HCT116 (cell line): ENCODE data around the gene CFAP161. TPM values are rescaled to one million over a fixed set of nuclear protein-coding genes. Genes with fewer than 3 reads are reported as not detected.

Source experiments
- ATAC-seq: fragments of 200-7000 bp; cut with Tn5 transposase; 2 replicates; pipeline ENCODE4 v1.9.1; 2020; ENCODE audit warnings: mild to moderate bottlenecking, moderate library complexity
- BruUV-seq: library from RNA; stranded (reverse); fragments of 400-500 nt; replicated peaks from 2 replicates; lab custom pipeline; 2021; lab: Mats Ljungman, UMichigan
- CTCF ChIA-PET: fragments of 300-600 bp; sonication (Branson Sonifier 250); formaldehyde crosslinking; loops from one replicate; lab custom pipeline; 2021; ENCODE audit warnings: antibody characterized with exemption; lab: Charles Lee
- POLR2A ChIA-PET: fragments of 300-600, 350-600 bp; sonication (Branson Sonifier 250); formaldehyde crosslinking; loops from one replicate; lab custom pipeline; 2021; ENCODE audit warnings: antibody characterized with exemption; lab: Charles Lee
- RAD21 ChIA-PET, 2 experiments: fragments of 300-600 bp; sonication (Branson Sonifier 250); formaldehyde crosslinking; loops; one replicate each; lab custom pipeline; 2023; ENCODE audit warnings: low total read pairs in 2 of 2; ENCODE audit not compliant: uncharacterized antibody in 2 of 2, unreplicated experiment in 2 of 2, low non-redundant PET in 1 of 2; lab: Charles Lee
- DNase-seq: peaks from one replicate; pipeline ENCODE4 v3.0.0-alpha.2; 2010; ENCODE audit warnings: low read depth, low spot score
- H2AFZ ChIP-seq: fragments of 200-600 bp; shearing (Covaris generic), sonication (generic); 2 replicates; pipeline ENCODE4 v1.6.1; 2017; ENCODE audit warnings: low read depth, mixed run types, mixed read lengths, antibody characterized with exemption, low read length; ENCODE audit not compliant: poor library complexity, severe bottlenecking
- H3K27ac ChIP-seq: 2 replicates; pipeline ENCODE4 v1.5.1; 2012; ENCODE audit warnings: low read depth, low read length
- H3K27me3 ChIP-seq: fragments of 200-600 bp; sonication (generic); 2 replicates; pipeline ENCODE4 v1.6.1; 2016; ENCODE audit warnings: mixed run types, low read length, mixed read lengths; ENCODE audit not compliant: insufficient read depth
- H3K36me3 ChIP-seq, 2 experiments: fragments of 200-500 bp in 1 of 2; fragments of 200-600 bp in 1 of 2; sonication (Bioruptor generic) in 1 of 2; sonication (generic) in 1 of 2; 2 replicates each; pipeline versions ENCODE4 v1.5.1 to v1.6.1; 2014 to 2016; ENCODE audit warnings: low read length in 2 of 2, inconsistent platforms in 1 of 2, mixed read lengths in 1 of 2, mixed run types in 1 of 2; ENCODE audit not compliant: insufficient read depth in 2 of 2, control insufficient read depth in 1 of 2
- H3K4me1 ChIP-seq, 2 experiments: fragments of 200-600 bp in 1 of 2; sonication (generic) in 1 of 2; 2 replicates each; pipeline versions ENCODE4 v1.5.1 to v1.6.1; 2012 to 2017; ENCODE audit warnings: low read length in 2 of 2, inconsistent platforms in 1 of 2, mild to moderate bottlenecking in 1 of 2, mixed read lengths in 1 of 2, mixed run types in 1 of 2, moderate library complexity in 1 of 2; ENCODE audit not compliant: insufficient read depth in 2 of 2, control insufficient read depth in 1 of 2
- H3K4me2 ChIP-seq: fragments of 200-600 bp; sonication (generic); 2 replicates; pipeline ENCODE4 v1.6.1; 2017; ENCODE audit warnings: mixed run types, low read length, mixed read lengths
- H3K4me3 ChIP-seq, 2 experiments: fragments of 200-600 bp in 1 of 2; sonication (generic) in 1 of 2; replicated peaks in 1 of 2; 2 replicates each; pipeline ENCODE4 v1.5.1; 2011 to 2016; ENCODE audit warnings: low read length in 2 of 2, control low read depth in 1 of 2, low read depth in 1 of 2, mild to moderate bottlenecking in 1 of 2, mixed read lengths in 1 of 2, mixed run types in 1 of 2
- H3K79me2 ChIP-seq: fragments of 200-600 bp; sonication (generic); 2 replicates; pipeline ENCODE4 v1.6.1; 2017; ENCODE audit warnings: mild to moderate bottlenecking, mixed run types, low read length, moderate library complexity, mixed read lengths; ENCODE audit not compliant: insufficient read depth
- H3K9ac ChIP-seq: fragments of 200-600 bp; sonication (generic); 2 replicates; pipeline ENCODE4 v1.6.1; 2016; ENCODE audit warnings: low read length, mixed read lengths
- H3K9me2 ChIP-seq: fragments of 200-600 bp; sonication (generic), shearing (Covaris generic); 2 replicates; pipeline ENCODE4 v1.6.1; 2017; ENCODE audit warnings: mixed run types, mild to moderate bottlenecking, moderate library complexity; ENCODE audit not compliant: insufficient read depth
- H3K9me3 ChIP-seq, 2 experiments: fragments of 200-500 bp in 1 of 2; fragments of 200-600 bp in 1 of 2; sonication (Bioruptor generic) in 1 of 2; sonication (generic) in 1 of 2; 2 replicates each; pipeline ENCODE4 v1.6.1; 2014 to 2017; ENCODE audit warnings: low read length in 2 of 2, mixed read lengths in 2 of 2, inconsistent platforms in 1 of 2, low read depth in 1 of 2, mild to moderate bottlenecking in 1 of 2, mixed run types in 1 of 2, moderate library complexity in 1 of 2; ENCODE audit not compliant: control insufficient read depth in 1 of 2, insufficient read depth in 1 of 2
- H4K20me1 ChIP-seq: fragments of 200-600 bp; sonication (generic), shearing (Covaris generic); 2 replicates; pipeline ENCODE4 v1.6.1; 2017; ENCODE audit warnings: mixed run types, mild to moderate bottlenecking, moderate library complexity; ENCODE audit not compliant: insufficient read depth
- EGR1 ChIP-seq: IDR thresholded peaks from 2 replicates; pipeline ENCODE4 v1.6.1; 2012; ENCODE audit warnings: low read depth
- ELF1 ChIP-seq: IDR thresholded peaks from 2 replicates; pipeline ENCODE4 v1.6.1; 2012; ENCODE audit warnings: low read depth, borderline replicate concordance
- FOSL1 ChIP-seq: IDR thresholded peaks from 2 replicates; pipeline ENCODE4 v1.6.1; 2012; ENCODE audit warnings: low read depth
- POLR2AphosphoS5 ChIP-seq: IDR thresholded peaks from 2 replicates; pipeline ENCODE4 v1.6.1; 2011; ENCODE audit warnings: mild to moderate bottlenecking, low read depth, low read length, moderate library complexity
- SRF ChIP-seq: IDR thresholded peaks from 2 replicates; pipeline ENCODE4 v1.6.1; 2012; ENCODE audit warnings: low read depth
- YY1 ChIP-seq: IDR thresholded peaks from 2 replicates; pipeline ENCODE4 v1.6.1; 2011; ENCODE audit warnings: low read length, low read depth, moderate library complexity, mild to moderate bottlenecking; ENCODE audit not compliant: insufficient replicate concordance; ENCODE audit errors: extremely low read depth
- ZNF274 ChIP-seq: fragments of 200-500 bp; sonication (Bioruptor generic); IDR thresholded peaks from 2 replicates; pipeline ENCODE4 v1.6.1; 2014; ENCODE audit warnings: mild to moderate bottlenecking, low read depth, low read length, inconsistent platforms
- intact Hi-C: fragments of 100-400 bp; cut with micrococcal nuclease; formaldehyde crosslinking; loops from 2 replicates; pipeline ENCODE4 v1.10.0; 2022
- total RNA-seq: library from RNA; stranded (reverse); gene quantifications from one replicate; pipeline ENCODE4 v1.2.1, GENCODE V29; 2021; ENCODE audit not compliant: unreplicated experiment
- TF ChIP-seq, protein P1 (sequence below), 3 experiments: fragments of 200-600 bp in 1 of 3; sonication (generic) in 1 of 3; IDR thresholded peaks in 2 of 3; conservative IDR thresholded peaks in 1 of 3; 2 replicates each; pipeline ENCODE4 v1.5.1; 2012 to 2017; ENCODE audit warnings: low read depth in 2 of 3, low read length in 2 of 3, antibody characterized with exemption in 1 of 3, borderline replicate concordance in 1 of 3, control low read depth in 1 of 3, mild to moderate bottlenecking in 1 of 3, mixed read lengths in 1 of 3, mixed run types in 1 of 3, moderate library complexity in 1 of 3; ENCODE audit not compliant: insufficient read depth in 1 of 3

CFAP161 gene
- total RNA-seq, 1 experiment from 2014 or later = 0.15 TPM

DNA sequence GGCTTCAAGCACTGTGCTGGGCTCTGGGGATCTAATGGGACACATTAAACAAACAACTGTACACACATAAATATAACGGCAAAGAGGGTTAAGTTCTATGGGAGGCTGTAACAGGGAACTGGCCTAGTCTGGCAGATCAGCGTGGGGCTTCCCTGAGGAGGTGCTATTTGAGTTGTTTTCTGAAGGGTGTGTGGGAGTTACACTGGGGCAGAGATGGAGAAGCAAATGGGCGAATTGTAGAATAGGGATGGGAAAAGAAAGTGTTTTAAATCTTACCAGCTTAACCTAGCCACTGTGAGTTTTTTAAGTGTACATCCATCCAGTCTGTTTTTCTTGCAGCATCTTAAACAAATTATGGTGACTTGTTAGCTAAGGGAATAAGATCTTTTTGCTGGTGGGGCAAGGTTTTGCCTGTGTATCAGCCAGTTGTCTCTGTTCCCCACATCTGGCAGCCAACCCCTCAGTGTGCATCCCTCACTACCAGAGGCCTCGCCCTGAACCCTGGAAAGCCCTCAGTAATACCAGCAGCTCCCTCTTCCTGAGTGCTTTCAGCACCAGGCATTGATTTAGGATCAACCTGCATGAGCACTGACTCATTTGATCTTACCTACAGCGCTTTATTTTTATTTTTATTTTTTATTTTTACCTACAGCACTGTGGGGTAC lies 51.7 kb downstream of the CFAP161 start:
- no peaks in the 10 kb centered on the region for H3K9me2 ChIP-seq
- ChIA-PET CTCF (no interaction called here), POLR2A (no interaction called here), RAD21 (no interaction called here)
- ATAC-seq = no peak
- DNase-seq = no peak
- no peaks in the 10 kb centered on the region for H3K79me2 ChIP-seq
- H2AFZ ChIP-seq = no peak overlapping the region
- TF ChIP-seq ELF1 (no peak), ZNF274 (no peak)
- BruUV-seq = no TSS peak
- no peak overlapping the region for H3K27ac ChIP-seq
- intact Hi-C loops = no loop called here
- peaks cover 36% of the 10 kb centered on the region for H3K27me3 ChIP-seq
- no peaks in the 10 kb centered on the region for H3K4me1 ChIP-seq
- no peaks in the 10 kb centered on the region for H3K9me3 ChIP-seq
- no peaks in the 10 kb centered on the region for H4K20me1 ChIP-seq
- no peaks in the 10 kb centered on the region for H3K36me3 ChIP-seq
- no peak overlapping the region for H3K9ac ChIP-seq
- no peak overlapping the region for H3K4me2 ChIP-seq
- no peak overlapping the region for H3K4me3 ChIP-seq

DNA sequence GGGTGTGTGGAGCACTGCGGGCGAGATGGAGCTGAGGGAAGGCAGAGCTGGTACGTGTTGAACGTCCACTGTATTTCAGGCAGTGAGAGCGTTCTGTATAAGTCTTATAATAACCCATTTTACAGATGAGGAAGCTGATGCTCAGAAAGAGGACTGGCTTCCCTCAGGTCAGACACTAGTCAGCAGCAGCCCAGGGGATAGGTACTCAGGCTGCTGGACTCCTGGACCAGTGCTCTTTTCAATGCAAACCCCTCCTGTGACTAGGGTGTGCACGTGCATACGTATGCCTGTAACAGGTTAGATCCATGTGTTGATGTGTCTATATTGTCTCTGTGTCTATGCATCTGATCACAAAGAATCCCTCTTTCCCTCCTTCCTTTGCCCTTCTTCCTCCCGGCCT lies 54.3 kb downstream of the CFAP161 start:
- ChIA-PET RAD21 (no interaction called here), POLR2A (no interaction called here), CTCF (no interaction called here)
- Histone ChIP-seq H3K27me3 (peaks cover 13% of the 10 kb centered on the region; the same call in 1 of the 2 replicates), H3K79me2 (no peaks in the 10 kb centered on the region), H4K20me1 (no peaks in the 10 kb centered on the region), H3K27ac (no peak overlapping the region), H3K9me2 (no peaks in the 10 kb centered on the region), H3K4me1 (no peaks in the 10 kb centered on the region), H3K9me3 (no peaks in the 10 kb centered on the region), H3K9ac (no peak overlapping the region), H3K4me2 (no peak overlapping the region), H2AFZ (no peak overlapping the region), H3K4me3 (no peak overlapping the region), H3K36me3 (no peaks in the 10 kb centered on the region)
- DNase-seq (no peak), ATAC-seq (no peak)
- TF ChIP-seq SRF (no peak), EGR1 (no peak), YY1 (no peak), POLR2AphosphoS5 (no peak), FOSL1 (no peak)
- TF ChIP-seq, protein P1, sequence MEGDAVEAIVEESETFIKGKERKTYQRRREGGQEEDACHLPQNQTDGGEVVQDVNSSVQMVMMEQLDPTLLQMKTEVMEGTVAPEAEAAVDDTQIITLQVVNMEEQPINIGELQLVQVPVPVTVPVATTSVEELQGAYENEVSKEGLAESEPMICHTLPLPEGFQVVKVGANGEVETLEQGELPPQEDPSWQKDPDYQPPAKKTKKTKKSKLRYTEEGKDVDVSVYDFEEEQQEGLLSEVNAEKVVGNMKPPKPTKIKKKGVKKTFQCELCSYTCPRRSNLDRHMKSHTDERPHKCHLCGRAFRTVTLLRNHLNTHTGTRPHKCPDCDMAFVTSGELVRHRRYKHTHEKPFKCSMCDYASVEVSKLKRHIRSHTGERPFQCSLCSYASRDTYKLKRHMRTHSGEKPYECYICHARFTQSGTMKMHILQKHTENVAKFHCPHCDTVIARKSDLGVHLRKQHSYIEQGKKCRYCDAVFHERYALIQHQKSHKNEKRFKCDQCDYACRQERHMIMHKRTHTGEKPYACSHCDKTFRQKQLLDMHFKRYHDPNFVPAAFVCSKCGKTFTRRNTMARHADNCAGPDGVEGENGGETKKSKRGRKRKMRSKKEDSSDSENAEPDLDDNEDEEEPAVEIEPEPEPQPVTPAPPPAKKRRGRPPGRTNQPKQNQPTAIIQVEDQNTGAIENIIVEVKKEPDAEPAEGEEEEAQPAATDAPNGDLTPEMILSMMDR (IDR thresholded peaks at IDR 0.05 in 2 of 3, conservative IDR thresholded peaks at IDR 0.05 in 1 of 3; ENCODE audit: borderline replicate concordance in 1 of 3, insufficient read depth in 1 of 3, low read depth in 2 of 3, low read length in 2 of 3) = no peak
- intact Hi-C loops = no loop called here
- no TSS peak for BruUV-seq
